LNCAP (cell line): ENCODE data around the gene UGT8.

Source experiments
- CTCF ChIP-seq: fragments of 450-650 bp; IDR thresholded peaks from 2 replicates; pipeline ENCODE4 v1.5.1; 2017; ENCODE audit warnings: mild to moderate bottlenecking

Gene UGT8

GRCh38 chr4:114658179-114658578, 59.6 kb downstream of the UGT8 start:
- TF ChIP-seq CTCF = no peak

- no peak for TF ChIP-seq CTCF
Measured at GRCh38 chr4:114658776-114659175, 60.2 kb downstream of the UGT8 start.

- peak; percentile 93 for TF ChIP-seq CTCF
Measured at GRCh38 chr4:114659386-114660008, 60.9 kb downstream of the UGT8 start.

- TF ChIP-seq CTCF = no peak
Measured at GRCh38 chr4:114663083-114663482, 64.5 kb downstream of the UGT8 start.

GRCh38 chr4:114668577-114668976, 70.0 kb downstream of the UGT8 start:
- TF ChIP-seq CTCF = no peak

GRCh38 chr4:114673306-114673705, 74.7 kb downstream of the UGT8 start:
- TF ChIP-seq CTCF = no peak

- no peak for TF ChIP-seq CTCF
Measured at GRCh38 chr4:114674080-114674479, 75.5 kb downstream of the UGT8 start.
